ENCODE measurements around the gene ACER2. TPM values are rescaled to one million over a fixed set of nuclear protein-coding genes. Genes with fewer than 3 reads are reported as not detected.

The ACER2 gene
- total RNA-seq, 1 experiment from 2014 or later = 2.3 TPM

DNA sequence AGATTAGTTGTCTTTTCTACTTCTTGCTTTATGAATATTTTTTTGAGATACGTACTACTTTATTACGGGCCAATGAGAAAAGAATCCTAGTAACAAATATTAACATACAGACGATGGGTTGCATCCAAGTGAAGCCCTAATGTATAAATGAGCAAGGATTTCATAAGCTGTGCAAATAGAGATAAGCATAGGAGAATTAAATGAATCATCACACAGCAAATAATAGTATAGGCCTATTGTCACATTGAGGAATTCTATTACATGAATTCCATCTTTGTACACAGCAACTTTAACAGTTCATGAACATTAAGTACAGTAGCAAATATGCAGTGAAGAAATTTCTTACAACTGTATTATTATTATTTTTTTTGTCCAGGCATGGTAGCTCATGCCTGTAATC is 78.0 kb downstream of the ACER2 start:
- DNase-seq (ENCODE audit: low read depth) = no peak

DNA sequence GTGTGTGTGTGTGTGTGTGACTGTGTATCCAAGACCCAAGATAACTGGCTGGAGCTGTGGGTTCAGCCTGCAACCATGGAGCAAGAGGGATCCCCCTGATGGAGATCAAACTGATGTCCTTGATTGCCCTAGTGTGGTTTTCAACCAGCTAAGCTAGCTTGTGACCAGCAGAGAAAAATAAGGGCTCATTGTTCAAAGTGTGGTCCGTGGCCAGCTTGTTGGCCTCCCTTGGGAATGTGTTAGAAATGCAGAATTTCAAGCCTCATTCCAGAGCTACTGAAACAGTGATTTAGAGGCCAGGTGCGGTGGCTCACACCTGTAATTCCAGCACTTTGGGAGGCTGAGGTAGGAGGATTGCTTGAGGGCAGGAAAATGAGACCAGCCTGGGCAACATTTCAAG is 79.9 kb downstream of the ACER2 start:
- peak; percentile 14 for DNase-seq (ENCODE audit: low read depth)

DNA sequence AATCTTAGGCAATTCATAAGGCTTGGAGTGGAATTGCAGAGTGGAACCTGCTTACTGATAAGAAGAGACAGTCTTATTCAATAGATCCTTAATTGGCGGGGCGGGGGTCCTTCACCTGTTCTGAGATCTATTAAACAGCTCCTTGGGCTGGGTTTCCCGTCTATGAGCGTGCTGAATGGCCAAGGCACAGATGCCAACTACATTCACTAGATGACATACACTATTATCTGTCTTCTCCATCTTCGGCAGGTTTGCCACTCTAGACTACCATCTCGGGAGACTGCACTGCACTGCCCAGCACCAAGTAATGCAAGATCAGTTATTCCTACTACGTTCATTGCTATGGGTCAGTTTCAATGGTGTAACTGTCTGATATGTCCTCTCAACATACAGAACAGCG is 81.5 kb downstream of the ACER2 start:
- no peak for DNase-seq (ENCODE audit: low read depth)

DNA sequence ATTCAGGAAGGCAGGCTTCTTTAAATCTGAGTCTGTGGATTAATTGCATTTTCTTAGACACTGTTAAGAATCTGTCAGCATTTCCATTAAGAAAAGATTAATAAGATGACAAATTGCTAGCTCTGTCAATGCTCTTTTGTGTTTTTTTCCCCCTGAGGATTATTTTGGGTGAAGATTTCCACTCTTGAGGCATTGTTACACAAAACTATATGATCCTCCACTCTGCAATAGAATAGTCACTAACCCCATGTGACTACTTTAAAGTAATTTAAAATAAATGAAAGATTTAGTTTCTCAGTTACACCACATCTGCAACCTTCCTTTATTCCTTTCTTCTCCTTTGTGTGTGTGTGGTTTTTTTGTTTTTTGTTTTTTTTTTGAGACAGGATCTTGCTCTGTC is 82.0 kb downstream of the ACER2 start:
- no peak for DNase-seq (ENCODE audit: low read depth)

DNA sequence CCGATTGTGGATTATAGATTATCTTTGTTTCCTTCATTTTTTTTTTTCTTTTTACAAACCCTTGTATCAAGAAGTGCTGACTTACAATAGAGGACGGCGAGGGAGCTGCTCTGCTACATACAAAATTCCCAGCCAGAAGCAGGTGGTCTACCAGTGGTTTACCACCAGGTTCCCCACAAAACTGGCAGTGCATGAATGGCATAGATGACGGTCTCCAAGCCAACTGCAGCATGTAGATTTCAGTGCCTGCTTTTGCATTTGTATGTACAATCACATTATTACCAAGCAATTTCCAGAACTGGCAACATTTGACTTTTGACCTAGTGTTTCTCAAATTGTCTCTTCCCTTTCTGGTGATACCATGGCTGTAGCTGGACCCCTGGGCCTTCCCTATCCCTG is 84.0 kb downstream of the ACER2 start:
- DNase-seq (ENCODE audit: low read depth) = no peak

DNA sequence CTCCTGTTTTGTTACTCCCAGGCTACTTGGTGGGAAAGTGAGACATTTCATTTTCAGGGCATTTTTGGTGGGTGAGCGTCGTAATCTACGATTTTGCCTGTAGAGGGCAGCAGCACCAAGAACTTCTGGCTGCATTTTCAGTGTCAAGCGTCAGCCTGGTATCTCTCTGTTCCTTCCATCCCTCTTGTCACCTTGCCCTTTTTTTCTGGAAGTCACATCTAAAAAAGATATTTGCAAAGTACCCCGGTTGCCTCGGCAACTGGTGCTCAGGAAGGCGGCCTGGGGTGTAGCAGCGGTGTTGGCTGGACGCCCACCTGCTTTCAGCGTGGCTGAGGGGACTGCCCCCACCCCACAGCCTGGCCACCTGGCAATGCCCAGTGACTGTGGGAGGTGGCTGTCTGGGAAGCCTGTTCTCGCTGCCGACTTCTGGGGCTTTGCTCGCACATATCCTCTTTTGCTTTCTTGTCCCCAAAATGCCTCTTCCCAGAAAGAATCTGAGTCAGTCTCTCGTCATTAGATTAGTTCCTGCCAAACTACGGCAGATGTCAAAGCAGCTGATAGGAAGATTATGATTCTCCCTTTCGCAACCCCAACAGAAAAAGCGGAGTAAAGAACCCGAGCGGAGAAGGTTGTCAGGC is 84.5 kb downstream of the ACER2 start:
- peak; percentile 33 for DNase-seq (ENCODE audit: low read depth)

DNA sequence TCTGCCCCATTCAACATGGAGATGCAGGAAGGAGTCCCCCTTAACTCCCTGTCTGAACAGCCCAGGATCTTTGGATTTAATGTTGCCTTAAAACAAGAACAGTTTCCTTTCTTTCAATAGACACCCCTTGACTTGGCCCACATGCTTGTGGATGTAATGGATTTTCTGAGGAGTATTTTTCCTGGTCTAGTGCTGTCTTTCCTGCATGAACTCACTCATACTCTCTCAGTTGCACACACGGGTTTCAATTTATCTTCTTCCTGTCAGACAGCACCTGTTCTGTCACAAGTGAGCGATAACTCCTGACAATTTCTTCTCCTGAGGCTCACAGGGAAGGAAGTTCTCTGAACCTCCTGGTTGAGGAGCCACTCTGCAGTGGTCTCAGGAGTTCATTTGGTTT is 85.1 kb downstream of the ACER2 start:
- no peak for DNase-seq (ENCODE audit: low read depth)

DNA sequence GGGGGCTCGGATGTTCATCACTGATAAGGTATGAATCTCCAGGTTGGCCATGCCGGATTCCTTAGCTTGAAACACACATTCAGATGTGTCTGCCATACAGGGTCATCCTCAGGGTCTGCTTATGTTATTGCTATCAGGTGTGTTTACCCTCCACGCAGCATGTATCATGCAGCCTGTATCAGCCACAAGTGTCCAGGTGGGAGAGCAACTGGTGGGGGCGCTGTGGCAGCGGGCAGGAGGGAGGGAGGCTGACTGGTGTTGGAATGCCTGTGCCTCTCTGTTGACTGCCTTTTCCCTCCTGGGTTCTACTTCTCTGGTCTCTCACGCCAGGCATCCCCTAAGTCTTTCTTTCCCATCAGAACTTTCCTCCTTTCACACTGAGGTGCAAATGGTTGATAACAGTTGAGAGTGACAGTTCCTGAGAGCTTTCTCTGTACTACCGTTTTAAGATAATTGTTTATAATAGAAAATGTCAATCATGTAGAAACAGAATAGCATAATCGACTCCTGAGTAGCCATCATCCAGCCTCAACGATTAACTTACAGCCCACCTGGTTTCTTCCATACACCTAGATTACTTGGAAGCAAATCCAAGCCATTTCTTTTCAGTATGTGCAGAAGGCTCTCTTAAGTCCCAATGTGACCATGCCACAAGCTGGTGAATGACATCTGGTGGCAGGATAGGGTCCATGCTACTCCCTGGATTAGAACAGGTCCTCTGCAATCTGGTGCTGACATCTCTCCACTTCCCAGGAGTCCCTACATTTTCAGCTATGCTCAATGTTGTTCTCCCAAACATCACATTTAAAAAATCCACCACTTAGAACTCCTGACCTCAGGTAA is 86.6 kb downstream of the ACER2 start:
- DNase-seq (ENCODE audit: low read depth) = no peak

DNA sequence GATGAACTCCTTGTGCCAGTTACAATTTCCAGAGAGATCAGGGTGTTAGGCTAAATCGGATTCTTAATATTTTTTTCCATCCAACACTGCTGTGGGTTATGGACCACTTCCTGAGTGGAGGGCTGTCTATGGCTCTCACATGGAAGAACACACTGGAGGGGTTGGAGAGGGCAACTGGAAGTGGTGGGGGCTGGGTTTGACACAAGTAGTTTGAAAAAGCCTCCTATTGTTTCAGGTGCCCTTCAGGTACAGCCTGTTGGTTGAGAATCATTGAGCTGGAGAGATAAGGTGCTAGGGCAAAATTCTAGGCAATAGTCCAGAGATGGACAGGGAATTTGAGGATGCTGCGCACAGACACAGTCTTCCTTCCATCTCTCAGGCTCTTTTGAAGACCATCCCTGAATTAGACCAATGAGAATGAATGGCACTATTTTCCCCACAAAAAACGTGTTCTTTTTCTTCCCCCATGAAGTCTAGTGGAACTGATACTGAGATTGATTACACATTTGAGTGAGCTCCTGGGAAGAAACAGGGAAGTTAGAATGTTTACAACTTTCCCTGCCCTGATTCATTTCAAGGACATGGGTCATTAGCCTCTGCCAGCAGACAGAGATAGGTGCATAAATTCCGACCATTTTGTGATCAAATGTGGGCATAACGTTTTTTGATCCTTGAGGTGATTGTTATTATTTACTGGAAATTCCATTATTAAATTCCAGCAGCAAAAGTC is 87.7 kb downstream of the ACER2 start:
- no peak for DNase-seq (ENCODE audit: low read depth)

DNA sequence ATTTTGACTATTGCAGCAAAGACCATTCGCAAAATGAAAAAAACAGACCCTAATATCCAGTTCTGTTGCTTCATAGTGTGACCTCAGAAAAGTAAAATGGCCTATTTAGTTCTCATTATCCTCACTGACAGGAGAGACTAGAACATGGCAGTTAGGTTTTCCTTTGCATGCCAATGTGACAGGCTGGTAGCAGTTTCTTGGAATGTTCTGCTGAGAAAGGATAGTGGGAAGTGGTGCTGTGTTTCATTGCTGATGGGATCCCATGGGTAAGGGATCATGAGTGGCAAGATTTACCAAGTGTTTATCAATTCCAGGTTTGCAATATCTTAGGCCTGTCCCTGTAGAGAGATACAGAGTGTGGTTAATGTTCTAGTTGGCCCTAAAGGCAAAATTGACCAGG is 88.5 kb downstream of the ACER2 start:
- DNase-seq (ENCODE audit: low read depth) = no peak

DNA sequence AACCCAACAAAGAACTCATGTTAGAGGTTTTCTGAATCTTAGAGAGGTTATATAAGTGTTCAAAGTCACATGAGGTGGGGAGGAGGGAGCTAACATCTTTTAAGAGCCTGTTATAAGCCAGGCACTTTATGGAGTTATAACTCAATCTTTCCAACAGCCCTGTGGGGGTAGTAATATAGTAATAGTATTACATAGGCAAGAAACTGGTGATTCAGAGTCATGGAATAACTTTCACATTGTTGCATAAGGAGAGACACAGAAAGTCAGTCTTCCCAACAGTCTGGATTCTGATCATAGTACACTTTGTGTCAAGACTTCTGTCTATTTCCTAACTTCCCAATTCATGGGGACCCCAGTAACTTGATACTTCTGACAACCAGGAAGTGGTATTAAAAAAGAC is 89.2 kb downstream of the ACER2 start:
- peak; percentile 3 for DNase-seq (ENCODE audit: low read depth)

Other genes starting within 250 kb of the ACER2 start
- 33.5 and 65.4 TPM in 2 replicates for gene DENND4C, start 178.3 kb upstream of the ACER2 start, total RNA-seq (2014; rRNA removed; shearing (Covaris generic))
- 1,145 and 1,315 TPM in 2 replicates for gene RPS6, start 28.8 kb upstream of the ACER2 start, total RNA-seq (2014; rRNA removed; shearing (Covaris generic))